GM18868 (cell line): ENCODE data around the gene BBX.
"Not testable (repeated sequence)": the region's sequence is repeated elsewhere in the genome, so short reads cannot be mapped to it uniquely, and the experiment has no call there.

Source experiments
- ATAC-seq: cut with Tn5 transposase; IDR thresholded peaks from one replicate; pipeline ENCODE4 v1.9.1; 2021; ENCODE audit warnings: mild to moderate bottlenecking, moderate library complexity; ENCODE audit not compliant: unreplicated experiment

BBX gene

GRCh38 chr3:107540857-107541256 is 18.1 kb downstream of the BBX start:
- ATAC-seq, result no peak

- ATAC-seq, result no peak
Observed at GRCh38 chr3:107542665-107543064, 19.9 kb downstream of the BBX start.

DNA sequence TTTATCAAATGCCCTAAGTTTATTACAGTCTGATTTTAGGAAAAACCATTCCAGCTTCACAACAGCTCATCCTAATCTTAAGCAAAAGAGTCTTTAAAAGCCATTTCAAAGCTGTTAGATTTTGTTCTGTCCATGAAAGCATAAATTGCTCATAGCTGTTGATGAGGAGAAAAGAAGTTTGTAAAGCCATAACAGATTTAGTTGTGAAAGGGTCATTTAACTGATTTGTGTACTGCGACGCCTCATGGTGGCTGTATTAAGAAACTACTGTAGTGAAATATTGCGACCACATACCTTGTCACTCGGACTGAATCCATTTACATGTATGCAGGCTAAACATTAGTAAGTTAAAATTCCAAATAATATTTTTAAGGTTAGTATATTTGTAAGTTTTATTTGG is 20.9 kb downstream of the BBX start:
- no peak for ATAC-seq

GRCh38 chr3:107545680-107546120 is 22.9 kb downstream of the BBX start:
- ATAC-seq, result no peak

- no peak for ATAC-seq
Observed at GRCh38 chr3:107548601-107549000, 25.8 kb downstream of the BBX start.

DNA sequence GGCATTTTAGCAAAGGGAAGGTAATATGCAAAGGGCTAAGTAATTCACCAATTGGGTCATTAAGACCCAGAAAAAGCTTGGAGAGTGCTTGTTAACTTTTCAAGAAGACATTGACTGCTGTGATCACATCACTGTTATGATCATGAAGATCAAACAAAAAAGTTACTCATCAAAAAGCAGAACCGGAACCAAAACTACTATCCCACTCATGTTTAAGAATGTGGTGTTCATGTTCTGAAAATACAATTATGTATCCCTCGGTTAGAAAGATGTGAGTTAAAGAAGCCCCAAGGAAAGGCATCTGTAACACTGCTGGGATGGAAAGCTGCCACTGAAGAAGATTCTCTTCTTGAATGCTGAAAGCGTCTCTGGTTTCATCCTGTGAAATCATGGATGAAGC is 32.6 kb downstream of the BBX start:
- ATAC-seq, result peak; percentile 70

- ATAC-seq, result no peak
Observed at GRCh38 chr3:107557743-107558142, 35.0 kb downstream of the BBX start.

- ATAC-seq, result no peak
Observed at GRCh38 chr3:107560166-107560565, 37.4 kb downstream of the BBX start.

GRCh38 chr3:107561980-107562379 is 39.2 kb downstream of the BBX start:
- no peak for ATAC-seq

DNA sequence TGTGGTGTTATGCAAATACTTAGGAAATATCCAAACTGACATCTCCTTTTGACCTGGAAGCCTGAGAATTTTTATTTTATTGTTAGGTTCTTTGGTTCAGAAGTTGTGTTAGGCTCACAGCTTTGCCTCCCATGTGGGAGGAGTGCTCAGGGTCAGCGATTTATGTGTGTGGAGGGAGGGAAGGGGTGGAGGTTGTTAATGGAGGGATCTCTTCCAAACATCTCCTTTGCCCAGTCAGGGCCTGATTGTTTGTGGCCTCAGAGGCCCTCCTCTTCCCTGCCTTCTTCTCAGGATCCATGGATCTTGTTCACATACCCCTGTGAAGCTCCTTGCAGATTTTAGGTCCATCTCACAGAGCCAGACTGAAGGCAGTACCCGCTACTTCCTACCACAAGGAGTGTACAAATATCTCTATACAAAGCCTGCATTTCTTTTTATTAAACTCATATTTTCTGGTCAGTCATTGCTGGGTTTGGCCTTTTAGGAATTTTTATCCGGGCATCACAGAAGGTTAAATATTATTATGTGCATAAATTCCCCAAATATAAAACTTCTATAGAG is 40.3 kb downstream of the BBX start:
- no peak for ATAC-seq

DNA sequence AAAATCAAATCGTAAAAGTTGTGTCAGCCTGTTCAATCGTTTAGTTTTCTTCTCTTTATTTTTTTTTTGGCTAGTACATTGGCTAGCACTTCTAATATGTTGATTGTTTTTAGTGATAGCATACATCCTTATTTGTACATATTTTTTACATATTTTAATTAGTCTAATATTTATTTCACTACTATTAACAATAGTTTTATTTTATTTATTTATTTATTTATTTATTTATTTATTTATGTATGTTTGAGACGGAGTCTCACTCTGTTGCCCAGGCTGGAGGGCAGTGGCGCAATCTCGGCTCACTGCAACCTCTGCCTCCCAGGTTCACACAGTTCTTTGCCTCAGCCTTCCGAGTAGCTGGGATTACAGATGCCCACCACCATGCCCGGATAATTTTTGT is 42.5 kb downstream of the BBX start:
- not testable (repeated sequence) for ATAC-seq

DNA sequence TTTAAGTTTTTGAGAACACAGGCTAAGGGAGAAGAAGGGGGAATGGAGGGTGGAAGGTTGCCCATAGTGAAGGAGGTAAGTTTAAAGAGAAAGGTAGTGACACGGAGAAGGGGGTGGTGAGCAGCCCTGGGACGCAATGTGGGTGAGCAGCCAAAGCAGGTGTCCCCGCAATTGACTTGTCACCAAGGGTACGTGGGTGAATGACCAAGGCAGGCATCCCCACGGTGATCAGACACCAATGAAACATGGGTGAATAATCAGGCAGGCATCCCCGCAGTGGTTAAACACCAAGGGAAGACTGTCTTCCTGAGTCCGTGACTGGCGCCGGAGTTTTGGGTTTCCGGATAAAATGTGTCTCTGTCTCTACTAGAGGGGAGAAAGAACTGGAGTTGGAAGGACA is 48.3 kb downstream of the BBX start:
- ATAC-seq, result not testable (repeated sequence)

- not testable (repeated sequence) for ATAC-seq
Observed at GRCh38 chr3:107571492-107571891, 48.7 kb downstream of the BBX start.

DNA sequence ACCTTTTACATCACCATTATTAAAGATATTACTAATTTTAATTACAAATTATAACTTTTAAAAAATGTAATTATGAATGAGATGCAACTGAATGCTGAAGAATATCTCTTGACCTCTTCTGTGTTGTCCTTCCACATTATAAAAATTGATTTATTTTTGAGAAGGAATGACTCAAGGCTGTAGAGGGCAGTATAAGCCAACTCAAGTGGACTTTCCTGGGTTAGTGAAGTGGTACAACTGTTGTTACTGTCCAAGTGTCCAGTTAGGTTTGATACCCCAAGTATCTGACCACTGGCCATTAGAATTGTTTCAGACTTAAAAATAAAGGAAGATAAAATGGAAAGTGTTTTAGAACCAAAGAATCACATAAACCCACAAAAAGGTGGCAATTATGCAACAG is 51.9 kb downstream of the BBX start:
- peak; percentile 86 for ATAC-seq

DNA sequence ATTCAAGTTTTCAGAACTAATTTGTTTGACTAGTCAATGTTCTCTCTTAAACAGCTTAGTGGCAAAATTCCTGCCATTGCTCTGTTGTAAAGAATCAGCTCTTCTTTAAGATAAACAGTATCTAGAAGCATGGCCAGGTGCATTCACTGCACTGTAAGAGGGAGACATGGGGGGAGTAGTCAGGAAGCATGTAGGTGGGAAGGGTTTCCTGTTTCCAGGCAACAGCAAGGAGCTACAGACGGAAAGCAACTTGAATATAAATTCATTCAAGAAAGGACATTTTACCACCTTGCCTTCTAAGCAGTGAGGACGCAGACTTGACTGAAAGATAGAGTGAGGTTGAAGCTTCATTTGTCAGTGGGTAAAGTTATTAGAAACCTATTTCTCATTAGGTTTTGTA is 55.3 kb downstream of the BBX start:
- ATAC-seq, result no peak

GRCh38 chr3:107578523-107578922 is 55.8 kb downstream of the BBX start:
- ATAC-seq, result no peak

GRCh38 chr3:107579371-107579770 is 56.6 kb downstream of the BBX start:
- no peak for ATAC-seq

DNA sequence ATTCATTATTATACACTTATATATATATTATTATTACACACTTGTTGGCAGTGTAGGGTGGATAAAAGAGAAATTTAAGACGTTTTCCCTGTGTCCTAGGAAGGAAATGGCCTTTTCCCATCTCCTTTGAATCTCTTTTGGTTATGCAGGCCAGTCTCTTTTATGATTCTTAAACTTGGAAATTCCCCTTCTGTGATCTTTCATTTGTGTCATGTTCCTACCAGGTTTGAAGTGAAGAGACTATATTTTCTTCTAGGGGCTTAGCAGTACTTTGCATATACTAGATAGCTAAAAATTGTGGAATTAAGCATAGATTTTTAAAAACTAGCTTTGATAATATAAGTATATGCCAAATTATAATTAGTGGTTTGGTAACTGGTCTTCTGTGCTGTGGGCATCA is 58.5 kb downstream of the BBX start:
- ATAC-seq, result peak; percentile 85

GRCh38 chr3:107588217-107588616 is 65.5 kb downstream of the BBX start:
- ATAC-seq, result no peak

- peak; percentile 95 for ATAC-seq
Observed at GRCh38 chr3:107589454-107589853, 66.7 kb downstream of the BBX start.

GRCh38 chr3:107590786-107591185 is 68.0 kb downstream of the BBX start:
- no peak for ATAC-seq

- ATAC-seq, result no peak
Observed at GRCh38 chr3:107592073-107592472, 69.3 kb downstream of the BBX start.

- ATAC-seq, result no peak
Observed at GRCh38 chr3:107594870-107595269, 72.1 kb downstream of the BBX start.
